Measurements from ENCODE around the gene RPIA. TPM values are rescaled to one million over a fixed set of nuclear protein-coding genes. Genes with fewer than 3 reads are reported as not detected.
A peak's percentile ranks its signal among the peaks of the same experiment; 100 is the strongest.
"Not testable (repeated sequence)": the region's sequence is repeated elsewhere in the genome, so short reads cannot be mapped to it uniquely, and the experiment has no call there.

RPIA gene
- total and polyA plus RNA-seq, 7 donors: 14.1 to 45.6 (median 21.2) TPM

- H3K27ac ChIP-seq: peak overlapping the region; percentile 70
- TF ChIP-seq, protein P1, sequence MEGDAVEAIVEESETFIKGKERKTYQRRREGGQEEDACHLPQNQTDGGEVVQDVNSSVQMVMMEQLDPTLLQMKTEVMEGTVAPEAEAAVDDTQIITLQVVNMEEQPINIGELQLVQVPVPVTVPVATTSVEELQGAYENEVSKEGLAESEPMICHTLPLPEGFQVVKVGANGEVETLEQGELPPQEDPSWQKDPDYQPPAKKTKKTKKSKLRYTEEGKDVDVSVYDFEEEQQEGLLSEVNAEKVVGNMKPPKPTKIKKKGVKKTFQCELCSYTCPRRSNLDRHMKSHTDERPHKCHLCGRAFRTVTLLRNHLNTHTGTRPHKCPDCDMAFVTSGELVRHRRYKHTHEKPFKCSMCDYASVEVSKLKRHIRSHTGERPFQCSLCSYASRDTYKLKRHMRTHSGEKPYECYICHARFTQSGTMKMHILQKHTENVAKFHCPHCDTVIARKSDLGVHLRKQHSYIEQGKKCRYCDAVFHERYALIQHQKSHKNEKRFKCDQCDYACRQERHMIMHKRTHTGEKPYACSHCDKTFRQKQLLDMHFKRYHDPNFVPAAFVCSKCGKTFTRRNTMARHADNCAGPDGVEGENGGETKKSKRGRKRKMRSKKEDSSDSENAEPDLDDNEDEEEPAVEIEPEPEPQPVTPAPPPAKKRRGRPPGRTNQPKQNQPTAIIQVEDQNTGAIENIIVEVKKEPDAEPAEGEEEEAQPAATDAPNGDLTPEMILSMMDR (IDR thresholded peaks at IDR 0.05): no peak
- intact Hi-C loops (cut with DNase I): no loop called here
These were observed 63.3 kb downstream of the RPIA start for GRCh38 chr2:88754585-88755320.

GRCh38 chr2:88755836-88756235 is 64.4 kb downstream of the RPIA start:
- Histone ChIP-seq H3K36me3 (ENCODE audit: insufficient read depth in 1 of 2, low read depth in 1 of 2) (peaks cover 3 to 28% of the 10 kb centered on the region in 2 donors), H3K27ac (no peak overlapping the region), H3K4me1 (peaks cover 14% of the 10 kb centered on the region), H3K4me3 (no peak overlapping the region), H3K9me3 (no peaks in the 10 kb centered on the region), H3K27me3 (ENCODE audit: insufficient read depth in 3 of 3, low read length in 2 of 3) (no peaks in the 10 kb centered on the region)
- 91 to 98% (median 95%) methylated on average over 3 of the region's 3 CpGs for WGBS, 3 donors
- intact Hi-C loops (cut with DNase I): no loop called here
- ATAC-seq (no peak), DNase-seq (no peak)
- TF ChIP-seq, protein P1 (IDR thresholded peaks at IDR 0.05): no peak

More at GRCh38 chr2:88754585-88755320, 63.3 kb downstream of the RPIA start:
- no peaks in the 10 kb centered on the region for H3K27me3 ChIP-seq (ENCODE audit: insufficient read depth in 3 of 3, low read length in 2 of 3)
- ATAC-seq (peak in 2 of 4 donors; percentile 16 to 30), DNase-seq (no peak)
- peaks cover 14% of the 10 kb centered on the region for H3K4me1 ChIP-seq
- 66 to 72% (median 69%) methylated on average over 6 of the region's 6 CpGs for WGBS, 3 donors
- peaks cover 3 to 37% of the 10 kb centered on the region in 2 donors for H3K36me3 ChIP-seq (ENCODE audit: insufficient read depth in 1 of 2, low read depth in 1 of 2)
- H3K4me3 ChIP-seq: no peak overlapping the region
- no peaks in the 10 kb centered on the region for H3K9me3 ChIP-seq

GRCh38 chr2:88757025-88757424 is 65.6 kb downstream of the RPIA start:
- Histone ChIP-seq H3K4me1 (peaks cover 14% of the 10 kb centered on the region), H3K27me3 (ENCODE audit: insufficient read depth in 3 of 3, low read length in 2 of 3) (no peaks in the 10 kb centered on the region), H3K4me3 (no peak overlapping the region), H3K27ac (no peak overlapping the region), H3K9me3 (no peaks in the 10 kb centered on the region), H3K36me3 (ENCODE audit: insufficient read depth in 1 of 2, low read depth in 1 of 2) (peaks cover 0 to 16% of the 10 kb centered on the region in 2 donors)
- TF ChIP-seq, protein P1 (IDR thresholded peaks at IDR 0.05): no peak
- DNase-seq: no peak
- intact Hi-C loops (cut with DNase I): no loop called here
- no peak for ATAC-seq
- 91 to 92% (median 92%) methylated on average over 7 to 8 of the region's 8 CpGs for WGBS, 3 donors

DNA sequence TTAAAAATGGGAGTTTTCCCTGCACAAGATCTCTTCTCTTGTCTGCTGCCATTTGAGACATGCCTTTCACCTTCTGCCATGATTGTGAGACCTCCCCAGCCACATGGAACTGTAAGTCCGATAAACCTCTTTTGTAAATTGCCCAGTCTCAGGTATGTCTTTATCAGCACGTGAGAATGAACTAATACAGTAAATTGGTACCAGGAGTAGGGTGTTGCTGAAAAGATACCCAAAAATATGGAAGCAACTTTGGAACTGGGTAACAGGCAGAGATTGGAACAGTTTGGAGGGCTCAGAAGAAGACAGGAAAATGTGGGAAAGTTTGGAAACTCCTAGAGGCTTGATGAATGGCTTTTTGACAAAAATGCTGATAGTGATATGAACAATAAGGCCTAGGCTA is 67.2 kb downstream of the RPIA start:
- ATAC-seq; DNase-seq; H3K27ac ChIP-seq; H3K9me3 ChIP-seq; H3K36me3 ChIP-seq (ENCODE audit: insufficient read depth in 1 of 2, low read depth in 1 of 2); H3K4me3 ChIP-seq; H3K27me3 ChIP-seq (ENCODE audit: insufficient read depth in 3 of 3, low read length in 2 of 3); intact Hi-C loops (cut with DNase I): not testable (repeated sequence)
- 87 to 95% (median 93%) methylated on average over 2 of the region's 2 CpGs for WGBS, 3 donors
- peaks cover 13% of the 10 kb centered on the region for H3K4me1 ChIP-seq

- Histone ChIP-seq H3K36me3 (ENCODE audit: insufficient read depth in 1 of 2, low read depth in 1 of 2) (no peaks in the 10 kb centered on the region), H3K4me1 (peaks cover 10% of the 10 kb centered on the region), H3K27me3 (ENCODE audit: insufficient read depth in 3 of 3, low read length in 2 of 3) (peaks cover 0 to 28% (median 13%) of the 10 kb centered on the region in 3 donors), H3K9me3 (no peaks in the 10 kb centered on the region), H3K27ac (no peak overlapping the region), H3K4me3 (no peak overlapping the region)
- no peak for DNase-seq
- intact Hi-C loops (cut with DNase I): no loop called here
- TF ChIP-seq, protein P1 (IDR thresholded peaks at IDR 0.05): no peak
- 66 to 88% (median 79%) methylated on average over 2 of the region's 2 CpGs for WGBS, 3 donors
- ATAC-seq: no peak
These were observed 69.5 kb downstream of the RPIA start for GRCh38 chr2:88760819-88761598.
